SU-DHL-6 (cell line): Measurements from ENCODE around the gene MYH7B.

Experiments
- H2AFZ ChIP-seq: fragments of 200-600 bp; sonication (generic); 2 replicates; pipeline ENCODE4 v1.6.1; 2014; ENCODE audit warnings: low read depth, mild to moderate bottlenecking, moderate library complexity, mixed read lengths, antibody characterized with exemption, low read length; ENCODE audit not compliant: severe bottlenecking
- H3F3A ChIP-seq: fragments of 200-600 bp; shearing (Covaris generic); 2 replicates; pipeline ENCODE4 v1.6.0; 2016; ENCODE audit warnings: antibody characterized with exemption, mild to moderate bottlenecking; ENCODE audit not compliant: insufficient read depth
- H3K27ac ChIP-seq: fragments of 200-600 bp; sonication (generic); 2 replicates; pipeline ENCODE4 v1.5.1; 2016; ENCODE audit warnings: low read depth, mild to moderate bottlenecking, low read length, moderate library complexity, mixed read lengths
- H3K27me3 ChIP-seq: fragments of 200-600 bp; sonication (generic), shearing (Covaris generic); 2 replicates; pipeline ENCODE4 v1.6.0; 2014; ENCODE audit warnings: mild to moderate bottlenecking, low read length
- H3K36me3 ChIP-seq: fragments of 200-600 bp; sonication (generic); 2 replicates; pipeline ENCODE4 v1.6.1; 2014; ENCODE audit warnings: mild to moderate bottlenecking, low read length, mixed read lengths
- H3K4me2 ChIP-seq: fragments of 300-600, 200-600 bp; shearing (Covaris generic), sonication (generic); 2 replicates; pipeline ENCODE4 v1.6.0; 2014; ENCODE audit warnings: low read length, low read depth, mild to moderate bottlenecking; ENCODE audit not compliant: poor library complexity, severe bottlenecking
- H3K4me3 ChIP-seq: fragments of 200-600 bp; sonication (generic); 2 replicates; pipeline ENCODE4 v1.5.1; 2014; ENCODE audit warnings: antibody characterized with exemption, low read length, mild to moderate bottlenecking, mixed read lengths; ENCODE audit not compliant: insufficient read depth, poor library complexity, severe bottlenecking
- H3K79me2 ChIP-seq: fragments of 200-600 bp; sonication (generic); 2 replicates; pipeline ENCODE4 v1.6.1; 2014; ENCODE audit warnings: mild to moderate bottlenecking, low read length, moderate library complexity; ENCODE audit not compliant: insufficient read depth
- H3K9ac ChIP-seq: fragments of 200-600 bp; sonication (generic); 2 replicates; pipeline ENCODE4 v1.7.0; 2014; ENCODE audit warnings: mild to moderate bottlenecking, low read length
- H3K9me2 ChIP-seq: fragments of 200-600 bp; sonication (generic); replicated peaks from 2 replicates; pipeline ENCODE4 v1.6.1; 2014; ENCODE audit warnings: low read length; ENCODE audit not compliant: insufficient read depth
- H3K9me3 ChIP-seq: fragments of 200-600 bp; sonication (generic); 2 replicates; pipeline ENCODE4 v1.6.1; 2014; ENCODE audit warnings: low read length, mixed read lengths; ENCODE audit not compliant: insufficient read depth
- H4K20me1 ChIP-seq: fragments of 200-600 bp; sonication (generic); 2 replicates; pipeline ENCODE4 v1.6.1; 2014; ENCODE audit warnings: low read depth, mild to moderate bottlenecking, antibody characterized with exemption, low read length, moderate library complexity, mixed read lengths
- CTCF ChIP-seq: fragments of 200-600 bp; sonication (generic); IDR thresholded peaks from one replicate; pipeline ENCODE4 v1.5.1; 2017; ENCODE audit warnings: antibody characterized with exemption, mild to moderate bottlenecking, low read length, moderate library complexity; ENCODE audit not compliant: insufficient read depth, poor library complexity, severe bottlenecking
- EZH2phosphoT487 ChIP-seq: fragments of 200-600 bp; sonication (generic), shearing (Covaris generic); conservative IDR thresholded peaks from 2 replicates; pipeline ENCODE4 v1.6.1; 2018; ENCODE audit warnings: mild to moderate bottlenecking, antibody characterized with exemption, low read length, moderate library complexity, mixed read lengths

MYH7B gene

GRCh38 chr20:34985461-34986310 lies 30.0 kb downstream of the MYH7B start:
- no peaks in the 10 kb centered on the region for H3K36me3 ChIP-seq
- H3K9me3 ChIP-seq: no peaks in the 10 kb centered on the region
- H3K27me3 ChIP-seq: no peaks in the 10 kb centered on the region
- no peaks in the 10 kb centered on the region for H3F3A ChIP-seq
- TF ChIP-seq CTCF: no peak
- H3K9ac ChIP-seq: no peak overlapping the region
- no peak overlapping the region for H3K4me2 ChIP-seq
- H4K20me1 ChIP-seq: no peaks in the 10 kb centered on the region
- no peaks in the 10 kb centered on the region for H3K79me2 ChIP-seq
- H3K9me2 ChIP-seq: no peaks in the 10 kb centered on the region
- no peak overlapping the region for H3K27ac ChIP-seq
- H3K4me3 ChIP-seq: no peak overlapping the region
- no peak overlapping the region for H2AFZ ChIP-seq

- Histone ChIP-seq H2AFZ (no peak overlapping the region), H3K27me3 (no peaks in the 10 kb centered on the region), H3K4me3 (no peak overlapping the region), H3K9ac (no peak overlapping the region), H3K4me2 (no peak overlapping the region), H3F3A (no peaks in the 10 kb centered on the region), H3K36me3 (no peaks in the 10 kb centered on the region), H3K79me2 (no peaks in the 10 kb centered on the region), H4K20me1 (no peaks in the 10 kb centered on the region), H3K9me3 (no peaks in the 10 kb centered on the region), H3K9me2 (no peaks in the 10 kb centered on the region), H3K27ac (no peak overlapping the region)
- TF ChIP-seq CTCF (no peak), EZH2phosphoT487 (no peak)
Measured at GRCh38 chr20:34986311-34987287, 30.9 kb downstream of the MYH7B start.

- Histone ChIP-seq H3K79me2 (no peaks in the 10 kb centered on the region), H3K27me3 (no peaks in the 10 kb centered on the region), H4K20me1 (no peaks in the 10 kb centered on the region), H3K9me2 (no peaks in the 10 kb centered on the region), H3F3A (no peaks in the 10 kb centered on the region), H3K36me3 (no peaks in the 10 kb centered on the region), H3K27ac (no peak overlapping the region), H3K9ac (no peak overlapping the region), H3K9me3 (no peaks in the 10 kb centered on the region), H2AFZ (no peak overlapping the region), H3K4me3 (no peak overlapping the region), H3K4me2 (no peak overlapping the region)
- TF ChIP-seq EZH2phosphoT487 (no peak), CTCF (no peak)
Measured at GRCh38 chr20:34987288-34988190, 31.9 kb downstream of the MYH7B start.
